ENCODE measurements around the gene ARHGAP22. TPM values are rescaled to one million over a fixed set of nuclear protein-coding genes. Genes with fewer than 3 reads are reported as not detected.
A peak's percentile ranks its signal among the peaks of the same experiment; 100 is the strongest.

Gene ARHGAP22
- total and polyA plus RNA-seq, 2 donors (not counting 1 experiment from before 2014, with no cell fraction given): 10.4 to 75.5 TPM

GRCh38 chr10:48620719-48621118 lies 15.8 kb upstream of the ARHGAP22 start:
- Histone ChIP-seq H3K27ac (ENCODE audit: insufficient read depth, low read length) (no peak overlapping the region), H3K36me3 (ENCODE audit: control insufficient read depth, insufficient read depth, low read length) (no peaks in the 10 kb centered on the region), H3K9me3 (ENCODE audit: control insufficient read depth, insufficient read depth, low read depth, low read length) (no peaks in the 10 kb centered on the region), H3K9ac (ENCODE audit: insufficient read depth, low read length) (no peak overlapping the region), H3K27me3 (ENCODE audit: control insufficient read depth, insufficient read depth, low read length) (no peaks in the 10 kb centered on the region), H3K4me2 (ENCODE audit: extremely low read depth, insufficient read depth, low read length) (no peak overlapping the region), H2AFZ (ENCODE audit: low read length) (no peak overlapping the region), H3K79me2 (ENCODE audit: control insufficient read depth, insufficient read depth, low read length) (no peaks in the 10 kb centered on the region), H3K4me1 (ENCODE audit: control insufficient read depth, extremely low read depth, insufficient read depth, low read length) (peaks cover 5% of the 10 kb centered on the region), H4K20me1 (ENCODE audit: control insufficient read depth, extremely low read depth, insufficient read depth, low read length) (no peaks in the 10 kb centered on the region), H3K4me3 (replicated peaks in 1 of 4; ENCODE audit: control extremely low read depth in 1 of 4, insufficient read depth in 1 of 4, low read depth in 3 of 4, low read length in 4 of 4) (no peak overlapping the region)
- TF ChIP-seq EZH2 (IDR thresholded peaks at IDR 0.05; ENCODE audit: low read length, missing control alignments) (no peak), CTCF (conservative IDR thresholded peaks at IDR 0.05 in 1 of 2, IDR thresholded peaks at IDR 0.05 in 1 of 2; ENCODE audit: low read depth in 1 of 2, low read length in 2 of 2) (no peak)
- no peak for DNase-seq (ENCODE audit: low read depth in 2 of 2)

GRCh38 chr10:48616436-48616835 lies 11.6 kb upstream of the ARHGAP22 start:
- H3K9ac ChIP-seq (ENCODE audit: insufficient read depth, low read length): no peak overlapping the region
- no peaks in the 10 kb centered on the region for H3K27me3 ChIP-seq (ENCODE audit: control insufficient read depth, insufficient read depth, low read length)
- no peak overlapping the region for H3K4me2 ChIP-seq (ENCODE audit: extremely low read depth, insufficient read depth, low read length)
- H3K4me1 ChIP-seq (ENCODE audit: control insufficient read depth, extremely low read depth, insufficient read depth, low read length): peaks cover 10% of the 10 kb centered on the region
- no peak overlapping the region for H3K4me3 ChIP-seq (replicated peaks in 1 of 4; ENCODE audit: control extremely low read depth in 1 of 4, insufficient read depth in 1 of 4, low read depth in 3 of 4, low read length in 4 of 4)
- DNase-seq (ENCODE audit: low read depth in 2 of 2): no peak
- H3K79me2 ChIP-seq (ENCODE audit: control insufficient read depth, insufficient read depth, low read length): no peaks in the 10 kb centered on the region
- no peaks in the 10 kb centered on the region for H3K9me3 ChIP-seq (ENCODE audit: control insufficient read depth, insufficient read depth, low read depth, low read length)
- no peaks in the 10 kb centered on the region for H4K20me1 ChIP-seq (ENCODE audit: control insufficient read depth, extremely low read depth, insufficient read depth, low read length)
- no peak overlapping the region for H2AFZ ChIP-seq (ENCODE audit: low read length)
- TF ChIP-seq EZH2 (IDR thresholded peaks at IDR 0.05; ENCODE audit: low read length, missing control alignments) (no peak), CTCF (conservative IDR thresholded peaks at IDR 0.05 in 1 of 2, IDR thresholded peaks at IDR 0.05 in 1 of 2; ENCODE audit: low read depth in 1 of 2, low read length in 2 of 2) (no peak)
- H3K36me3 ChIP-seq (ENCODE audit: control insufficient read depth, insufficient read depth, low read length): no peaks in the 10 kb centered on the region
- H3K27ac ChIP-seq (ENCODE audit: insufficient read depth, low read length): no peak overlapping the region

- no peak overlapping the region for H3K9ac ChIP-seq (ENCODE audit: insufficient read depth, low read length)
- no peaks in the 10 kb centered on the region for H3K79me2 ChIP-seq (ENCODE audit: control insufficient read depth, insufficient read depth, low read length)
- H2AFZ ChIP-seq (ENCODE audit: low read length): peak overlapping the region; percentile 72
- no peaks in the 10 kb centered on the region for H3K9me3 ChIP-seq (ENCODE audit: control insufficient read depth, insufficient read depth, low read depth, low read length)
- H3K4me3 ChIP-seq (replicated peaks in 1 of 4; ENCODE audit: control extremely low read depth in 1 of 4, insufficient read depth in 1 of 4, low read depth in 3 of 4, low read length in 4 of 4): peak overlapping the region in 1 of 4 experiments; percentile 3
- H3K4me1 ChIP-seq (ENCODE audit: control insufficient read depth, extremely low read depth, insufficient read depth, low read length): peaks cover 15% of the 10 kb centered on the region
- TF ChIP-seq CTCF (conservative IDR thresholded peaks at IDR 0.05 in 1 of 2, IDR thresholded peaks at IDR 0.05 in 1 of 2; ENCODE audit: low read depth in 1 of 2, low read length in 2 of 2): peak in 1 of 2 donors; percentile 50
- no peak for TF ChIP-seq EZH2 (IDR thresholded peaks at IDR 0.05; ENCODE audit: low read length, missing control alignments)
- DNase-seq (ENCODE audit: low read depth in 2 of 2): peak; percentile 50 to 63
- peak overlapping the region; percentile 40 for H3K4me2 ChIP-seq (ENCODE audit: extremely low read depth, insufficient read depth, low read length)
- H3K36me3 ChIP-seq (ENCODE audit: control insufficient read depth, insufficient read depth, low read length): no peaks in the 10 kb centered on the region
- H3K27me3 ChIP-seq (ENCODE audit: control insufficient read depth, insufficient read depth, low read length): no peaks in the 10 kb centered on the region
- H3K27ac ChIP-seq (ENCODE audit: insufficient read depth, low read length): peak overlapping the region; percentile 68
- no peaks in the 10 kb centered on the region for H4K20me1 ChIP-seq (ENCODE audit: control insufficient read depth, extremely low read depth, insufficient read depth, low read length)
These were observed 9.9 kb upstream of the ARHGAP22 start for GRCh38 chr10:48614481-48615390.
